HG03354 (cell line): Measurements from ENCODE around the gene MROH7.

ENCODE experiments used
- ATAC-seq: cut with Tn5 transposase; IDR thresholded peaks from one replicate; pipeline ENCODE4 v1.9.1; 2021; ENCODE audit warnings: mild to moderate bottlenecking; ENCODE audit not compliant: unreplicated experiment, poor library complexity, severe bottlenecking

MROH7 gene

DNA sequence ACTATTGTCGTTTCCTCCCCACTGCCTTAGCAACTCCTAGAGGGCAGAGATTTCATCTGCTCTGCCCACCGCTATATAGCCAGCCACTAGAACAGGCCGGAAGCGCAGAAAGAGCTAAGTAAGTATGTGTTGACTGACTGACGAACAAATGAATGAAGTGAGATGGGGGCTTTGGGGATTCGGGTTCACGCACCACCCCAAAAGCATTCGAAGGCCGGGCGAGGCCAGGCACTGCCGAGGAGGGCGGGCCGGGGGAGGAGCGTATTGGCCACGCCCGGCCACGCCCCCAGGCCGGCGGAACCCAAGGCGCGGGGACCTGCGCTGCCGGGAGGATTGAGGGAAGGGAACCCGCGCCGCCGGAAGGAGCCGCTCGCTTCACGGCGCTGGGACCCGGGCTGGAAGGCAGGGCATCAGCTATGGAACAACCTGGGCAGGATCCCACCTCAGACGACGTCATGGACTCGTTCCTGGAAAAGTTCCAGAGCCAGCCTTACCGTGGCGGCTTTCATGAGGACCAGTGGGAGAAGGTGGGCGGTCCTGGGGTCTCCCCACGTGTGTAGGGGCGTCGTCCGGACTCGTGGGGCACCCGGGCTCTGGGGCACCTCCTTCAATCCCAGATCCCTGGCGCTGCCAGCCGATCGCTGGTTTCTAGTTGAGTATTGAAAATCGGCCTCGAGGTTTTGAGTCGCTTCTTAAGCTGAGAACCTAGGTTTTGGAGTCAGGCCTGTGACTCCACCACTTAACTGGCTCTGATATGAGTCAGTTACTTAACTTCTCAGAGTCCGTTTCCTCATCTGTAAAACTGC, 74.1 kb downstream of the MROH7 start, which contains the start of gene TTC4:
TSS of gene TTC4 (plus strand) at position 369 of the 806 bp plus-strand sequence. CDS start at position 417, 48 bp downstream.
- peak; percentile 97 for ATAC-seq

DNA sequence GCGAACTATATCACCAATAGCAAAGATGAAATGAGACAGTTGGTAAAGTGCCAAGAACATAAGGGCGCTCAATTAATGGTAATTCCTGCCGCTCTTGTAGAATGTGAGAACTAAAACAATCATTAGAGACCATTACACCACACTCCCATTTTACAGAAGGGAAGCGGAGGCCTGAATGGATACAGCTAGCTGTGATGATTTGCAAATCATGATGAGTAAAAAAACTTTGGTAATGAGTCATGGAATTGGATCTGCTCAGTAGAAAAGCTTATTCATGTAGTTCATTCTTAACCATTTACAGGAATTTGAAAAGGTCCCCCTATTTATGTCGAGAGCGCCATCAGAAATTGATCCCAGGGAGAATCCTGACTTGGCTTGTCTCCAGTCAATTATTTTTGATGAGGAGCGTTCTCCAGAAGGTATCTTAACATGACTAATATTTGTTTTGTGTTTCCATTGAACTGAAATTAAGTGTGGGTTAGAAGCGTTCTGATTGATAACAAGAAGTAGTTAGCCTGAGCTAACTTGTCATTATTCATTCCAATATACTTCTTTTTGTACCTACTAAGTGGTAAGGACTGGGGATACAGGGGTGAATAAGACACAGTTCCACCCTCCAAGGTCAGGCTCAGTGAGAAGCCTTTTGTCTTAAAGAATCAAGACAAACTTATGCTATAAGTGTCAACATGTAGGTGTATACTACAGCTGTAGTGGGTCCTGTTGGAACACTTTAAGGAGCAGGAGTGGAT, 74.9 kb downstream of the MROH7 start:
- no peak for ATAC-seq

DNA sequence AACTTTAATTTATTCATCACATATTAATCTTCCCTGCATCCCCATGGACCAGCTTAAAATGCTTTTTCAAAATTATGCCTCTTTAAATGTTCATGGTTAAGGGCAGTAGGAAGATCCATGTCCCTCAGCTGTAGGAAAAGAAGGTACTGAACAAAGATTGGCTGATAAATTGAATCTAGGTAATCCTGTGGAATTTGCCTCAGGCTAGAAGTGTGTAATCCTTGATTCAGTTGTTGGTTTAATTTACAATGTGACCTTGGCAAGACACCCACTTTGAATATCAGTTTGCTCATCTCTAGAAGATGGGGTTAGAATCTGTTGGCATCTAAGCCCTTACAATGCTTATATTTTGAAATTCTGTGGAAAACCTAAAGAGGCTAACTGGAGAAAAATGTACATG, 80.1 kb downstream of the MROH7 start:
- no peak for ATAC-seq

DNA sequence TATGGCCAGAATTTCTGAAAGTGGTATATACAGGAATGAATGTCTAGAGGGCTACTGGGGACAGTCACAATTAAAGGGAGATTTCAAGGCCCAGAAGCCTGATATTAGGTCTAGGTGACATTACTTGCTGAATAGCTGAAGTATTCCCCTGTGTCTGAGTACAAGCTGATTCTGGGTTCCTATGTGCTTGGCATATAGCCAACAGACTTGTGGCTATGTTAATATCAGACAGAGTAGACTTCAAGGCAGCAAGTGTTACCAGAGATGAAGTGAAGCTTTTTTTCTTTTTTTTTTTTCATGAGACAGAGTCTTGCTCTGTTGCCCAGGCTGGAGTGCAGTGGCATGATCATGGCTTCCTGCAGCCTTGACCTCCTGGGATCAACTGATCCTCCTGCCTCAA, 82.4 kb downstream of the MROH7 start:
- ATAC-seq = no peak

DNA sequence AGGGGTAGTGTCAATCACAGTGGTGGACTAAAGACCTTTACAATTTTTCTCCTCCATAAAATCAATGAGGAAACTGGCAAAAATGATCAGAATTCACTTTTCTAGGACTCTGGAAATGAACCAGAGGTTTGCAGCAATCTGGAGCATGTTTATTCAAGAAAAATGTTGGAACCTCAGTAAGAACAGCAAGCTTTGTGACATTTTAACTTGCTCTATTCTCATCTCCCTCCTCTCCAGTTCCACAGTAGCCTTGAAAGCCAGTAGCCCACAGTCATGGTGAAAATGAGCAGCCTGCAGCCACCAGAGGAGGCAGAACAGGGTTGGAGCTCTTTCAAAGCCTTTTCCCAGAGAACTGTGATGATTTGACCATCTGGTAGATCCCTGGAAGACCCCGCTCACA, 83.2 kb downstream of the MROH7 start:
- ATAC-seq = no peak

DNA sequence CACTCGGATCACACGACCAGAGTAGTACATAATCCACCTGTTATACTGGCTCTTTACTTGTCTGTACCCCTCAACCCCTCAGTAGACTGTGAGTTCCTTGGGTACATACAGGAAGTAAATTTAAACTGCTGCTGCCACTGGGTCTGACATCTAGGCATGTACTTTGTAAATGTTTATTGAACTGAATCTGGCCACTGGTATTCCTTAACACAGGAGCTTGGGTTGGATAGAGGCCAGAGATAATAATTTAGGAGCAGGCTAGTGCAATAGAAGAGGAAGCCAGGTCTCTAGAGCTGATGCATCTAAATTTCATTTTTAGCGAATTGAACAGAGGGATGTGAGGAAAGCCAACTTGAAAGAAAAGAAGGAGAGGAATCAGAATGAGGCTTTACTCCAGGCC, 86.4 kb downstream of the MROH7 start:
- ATAC-seq = no peak

DNA sequence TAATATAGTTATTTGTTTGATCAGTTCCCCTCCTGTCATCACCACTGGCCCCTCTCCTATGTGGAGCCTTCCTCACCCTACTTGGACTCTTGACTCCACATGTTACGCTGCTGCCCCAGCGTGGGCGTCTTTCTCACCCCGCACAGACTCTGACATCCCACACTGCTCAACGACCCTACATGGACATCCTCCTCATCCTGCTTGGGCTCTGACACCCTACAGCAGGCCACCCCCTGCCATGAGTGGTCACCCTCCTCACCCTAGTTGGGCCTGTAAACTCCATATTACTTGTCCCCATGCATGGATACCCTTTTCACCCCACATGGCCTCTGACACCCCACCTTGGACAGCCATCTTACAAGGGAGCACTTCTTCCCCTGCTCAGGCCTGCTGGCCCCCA, 95.1 kb downstream of the MROH7 start:
- no peak for ATAC-seq

DNA sequence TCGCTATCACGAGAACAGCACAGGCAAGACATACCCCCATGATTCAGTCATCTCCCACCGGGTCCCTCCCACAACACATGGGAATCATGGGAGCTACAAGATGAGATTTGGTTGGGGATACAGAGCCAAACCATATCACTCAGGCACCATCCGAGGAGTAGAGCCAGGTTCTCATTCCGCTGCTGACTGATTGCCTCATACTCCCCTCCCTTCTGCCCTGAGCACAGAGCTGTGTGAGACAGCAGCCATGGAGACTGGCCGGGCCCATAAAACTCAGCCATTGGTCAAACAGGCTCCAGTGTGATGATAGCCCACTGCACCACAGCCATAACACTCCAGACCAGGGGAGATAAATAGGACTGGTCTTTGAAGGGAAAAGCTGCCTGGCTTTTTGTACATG, 96.7 kb downstream of the MROH7 start:
- no peak for ATAC-seq

DNA sequence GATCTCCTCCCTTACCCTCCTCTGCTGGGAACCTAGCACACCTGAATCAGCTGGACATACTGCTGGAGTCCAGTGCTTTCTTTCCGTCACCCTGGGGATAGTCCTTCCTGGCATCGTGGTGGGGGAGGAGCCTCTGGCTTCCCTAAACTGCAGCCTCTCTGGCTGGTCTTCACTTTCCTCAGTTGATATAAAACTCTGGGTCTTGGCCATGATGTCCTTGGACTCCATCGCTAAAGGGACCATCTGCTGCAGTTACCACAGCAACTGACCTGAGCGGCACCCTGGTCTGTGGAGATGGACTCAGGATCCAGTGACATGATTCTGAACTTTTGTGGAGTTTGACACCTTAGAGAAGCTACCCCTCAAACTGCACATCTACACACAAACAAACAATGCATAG, 99.9 kb downstream of the MROH7 start:
- ATAC-seq = no peak

DNA sequence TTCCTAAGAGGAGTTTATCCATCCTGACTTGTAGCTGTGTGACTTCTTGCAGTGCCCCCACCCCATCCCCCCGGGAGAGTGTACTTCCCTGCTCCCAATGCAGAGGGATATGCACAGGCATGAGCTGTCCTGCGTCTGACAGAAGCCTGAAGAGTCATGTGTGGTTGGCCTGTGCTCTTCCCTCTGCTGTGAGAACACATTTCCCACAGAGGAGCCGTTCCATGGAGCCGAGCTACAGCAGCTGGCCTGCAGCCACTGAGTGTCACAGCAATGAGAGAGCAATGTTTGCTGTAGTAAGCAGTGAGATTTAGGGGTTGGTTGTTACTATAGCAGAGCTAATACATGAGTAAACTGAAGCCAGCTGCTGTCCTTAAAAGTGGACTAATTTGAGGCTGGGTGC, 100.7 kb downstream of the MROH7 start:
- ATAC-seq = no peak

DNA sequence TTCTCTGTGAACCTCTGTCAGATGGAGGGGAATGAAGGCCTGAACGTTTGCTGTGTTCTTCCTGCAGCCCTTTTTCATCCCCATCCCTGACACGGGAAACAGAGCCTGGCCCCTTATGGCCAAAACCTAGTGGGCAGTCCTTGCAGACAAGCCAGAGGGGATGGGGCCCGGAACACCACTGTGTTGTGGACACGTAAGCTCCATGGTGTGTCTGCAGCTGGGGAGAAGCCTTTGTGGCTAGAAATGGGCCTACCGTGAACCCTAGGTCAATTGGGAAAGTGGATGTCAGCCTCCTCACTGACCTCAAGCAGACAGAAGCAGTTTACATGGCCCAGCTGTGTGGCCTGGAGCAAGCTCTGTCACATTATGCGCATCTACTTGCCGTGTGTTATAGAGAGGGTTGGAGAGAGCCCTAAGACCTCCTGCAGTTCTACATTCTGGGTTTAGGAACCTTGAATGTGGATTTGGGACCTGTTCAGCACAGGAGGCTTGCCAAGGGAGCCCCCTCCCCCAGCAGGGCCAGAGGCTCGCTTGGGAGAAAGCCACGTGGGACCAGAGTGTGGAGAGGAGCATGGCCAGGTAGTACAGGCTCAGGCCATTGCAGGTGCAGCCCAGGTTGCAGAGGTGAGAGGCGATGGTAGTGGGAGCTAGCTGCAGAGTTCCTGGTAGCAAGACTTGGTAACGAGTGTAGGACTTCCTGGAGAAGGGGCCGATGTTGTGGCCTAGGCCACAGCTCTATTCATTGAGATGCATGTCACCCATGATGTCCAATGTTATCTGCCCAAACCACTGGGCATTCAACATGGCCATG, 102.0 kb downstream of the MROH7 start:
- no peak for ATAC-seq

DNA sequence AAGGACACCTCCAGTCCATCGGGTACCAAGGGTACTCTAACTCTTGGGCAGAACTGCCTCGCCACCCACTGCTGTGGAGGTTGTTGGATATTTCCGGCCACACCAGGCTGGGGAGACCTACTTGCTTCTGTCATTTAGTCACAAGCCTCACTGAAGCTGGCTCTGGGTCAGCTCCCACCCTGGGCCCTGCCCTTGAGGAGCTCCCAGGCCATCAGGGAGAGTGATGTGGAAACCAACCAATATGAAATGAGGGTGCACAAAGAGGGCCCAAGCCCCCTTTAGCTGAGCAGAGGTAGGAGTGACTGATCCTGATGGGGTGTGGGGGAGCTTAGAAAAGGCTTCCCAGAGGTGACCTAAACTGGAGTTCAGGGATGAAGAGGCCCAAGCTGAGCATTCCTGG, 103.1 kb downstream of the MROH7 start:
- ATAC-seq = no peak

DNA sequence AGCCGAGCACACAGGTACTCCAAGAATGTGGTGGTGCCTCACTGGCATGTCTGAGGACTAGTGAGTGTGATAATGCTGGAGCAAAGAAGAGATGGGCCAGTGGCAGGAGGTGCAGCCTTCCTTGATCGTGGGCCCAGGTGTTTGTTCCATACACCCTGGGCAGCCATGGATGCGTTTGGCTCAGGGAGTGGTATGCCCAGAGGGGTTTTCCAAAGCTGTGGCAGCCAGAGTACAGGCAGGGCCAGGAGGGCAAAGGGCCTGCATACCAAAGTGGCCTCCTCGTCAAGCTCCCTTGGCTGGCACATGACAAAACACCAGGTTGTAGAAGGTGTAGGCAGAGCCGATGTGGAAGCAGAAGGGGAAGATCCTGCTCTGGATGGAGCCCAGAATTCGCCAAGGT, 103.7 kb downstream of the MROH7 start:
- ATAC-seq = no peak

DNA sequence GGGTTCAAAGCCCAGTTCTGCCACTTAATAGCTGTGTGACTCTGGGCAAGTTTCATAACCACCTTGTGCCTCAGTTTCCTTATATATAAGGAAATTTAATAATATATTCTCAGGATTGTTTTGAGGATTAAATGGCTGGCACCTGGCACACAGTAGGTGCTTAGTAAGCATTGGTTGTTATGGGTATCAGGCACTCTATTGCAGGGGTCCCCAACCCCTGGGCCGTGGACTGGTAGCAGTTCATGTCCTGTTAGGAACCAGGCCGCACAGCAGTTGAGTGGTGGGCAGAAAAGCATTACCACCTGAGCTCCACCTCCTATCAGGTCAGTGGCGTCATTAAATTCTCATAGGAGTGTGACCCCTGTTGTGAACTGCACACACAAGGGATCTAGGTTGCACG, 104.3 kb downstream of the MROH7 start:
- no peak for ATAC-seq

DNA sequence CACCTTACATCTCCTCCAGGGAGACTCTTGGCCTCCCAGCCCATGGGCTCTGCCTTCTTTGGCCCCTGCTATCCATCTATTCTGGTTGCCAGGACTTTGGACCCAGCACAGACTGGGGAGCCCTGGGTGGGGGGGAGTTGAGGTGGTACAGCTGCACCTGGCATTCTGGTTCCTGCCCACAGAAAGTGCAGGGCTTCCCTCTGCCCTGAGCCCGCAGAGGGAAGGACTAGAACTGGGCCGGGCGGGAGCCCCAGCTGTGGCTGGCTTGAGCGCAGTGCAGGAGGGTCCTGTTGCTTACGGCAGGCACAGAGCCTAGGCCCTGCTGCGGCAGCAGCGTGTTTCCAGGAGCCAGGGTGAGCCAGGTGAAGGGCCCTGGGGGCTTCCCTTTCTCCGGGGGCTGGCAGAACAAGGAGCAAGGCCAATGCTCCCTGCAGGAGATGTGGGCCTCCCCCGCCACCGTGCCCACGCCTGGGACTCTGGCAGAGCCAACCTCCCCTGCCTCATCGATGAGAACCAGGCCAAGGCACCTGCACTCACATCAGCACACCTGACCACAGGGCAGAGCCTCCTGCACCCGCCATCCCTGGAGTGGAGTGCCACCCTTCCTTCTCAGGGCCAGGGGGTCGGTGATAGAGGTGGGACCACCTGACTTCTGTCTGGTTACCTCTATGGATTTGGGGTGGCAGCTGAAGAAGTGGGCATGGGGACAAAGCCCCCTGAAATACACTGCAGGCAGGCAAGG, 106.7 kb downstream of the MROH7 start:
- ATAC-seq = no peak

DNA sequence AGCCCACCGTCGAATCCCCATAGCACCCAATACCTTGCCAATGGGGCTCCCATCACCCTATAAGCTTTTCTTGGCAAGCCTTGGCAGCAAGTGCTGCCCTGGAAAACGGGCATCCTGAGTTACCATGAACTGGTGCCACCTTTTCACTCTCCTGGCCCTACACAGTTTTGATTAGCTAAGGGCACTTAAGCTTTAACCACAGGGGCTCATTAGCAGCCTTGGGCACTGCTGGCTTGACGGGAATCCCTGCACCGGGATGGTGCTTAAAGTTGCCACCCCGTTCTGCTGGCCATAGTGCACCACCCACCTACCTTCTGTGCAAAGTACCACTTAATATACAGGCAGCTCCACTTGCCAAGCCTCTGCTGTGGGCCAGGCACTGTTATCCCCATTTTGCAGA, 109.0 kb downstream of the MROH7 start:
- no peak for ATAC-seq

DNA sequence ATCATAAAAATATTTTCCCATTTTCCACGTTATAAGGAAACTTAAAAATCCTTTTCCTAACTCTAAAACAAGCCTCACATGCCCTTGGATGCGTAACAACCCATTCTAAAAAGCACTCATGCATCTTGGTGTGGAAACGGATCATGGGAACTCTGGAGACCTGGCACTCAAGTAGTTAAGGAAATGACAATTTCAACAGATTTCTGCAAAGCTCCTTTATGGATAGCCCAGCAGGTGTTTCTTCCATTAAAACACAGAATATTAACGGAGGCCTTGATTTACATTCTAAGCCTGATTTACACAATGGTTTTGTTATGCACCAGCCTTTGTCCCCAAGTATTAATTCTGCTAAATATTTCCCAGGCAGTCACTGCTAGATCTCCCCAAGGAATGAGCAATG, 109.8 kb downstream of the MROH7 start:
- ATAC-seq = no peak

DNA sequence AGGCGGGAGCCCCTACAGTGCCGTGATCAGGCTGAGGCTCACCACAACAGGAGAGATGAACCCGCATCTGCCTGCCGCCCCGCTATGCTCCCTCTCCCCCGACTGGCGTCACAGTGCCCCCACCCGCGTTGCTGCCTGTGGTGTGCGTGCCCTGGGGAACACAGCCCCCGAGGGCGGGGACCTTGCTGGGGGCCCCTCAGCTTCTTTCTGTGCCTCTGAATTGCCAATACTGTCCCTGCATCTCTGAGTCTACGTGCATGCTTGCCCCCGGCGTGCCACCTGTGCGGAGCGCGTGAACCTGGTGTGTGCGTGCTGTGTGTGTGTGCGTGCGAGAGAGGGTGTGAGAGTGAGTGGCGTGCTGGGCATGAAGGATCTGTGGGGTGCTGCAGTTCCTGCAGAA, 112.5 kb downstream of the MROH7 start:
- ATAC-seq = no peak

DNA sequence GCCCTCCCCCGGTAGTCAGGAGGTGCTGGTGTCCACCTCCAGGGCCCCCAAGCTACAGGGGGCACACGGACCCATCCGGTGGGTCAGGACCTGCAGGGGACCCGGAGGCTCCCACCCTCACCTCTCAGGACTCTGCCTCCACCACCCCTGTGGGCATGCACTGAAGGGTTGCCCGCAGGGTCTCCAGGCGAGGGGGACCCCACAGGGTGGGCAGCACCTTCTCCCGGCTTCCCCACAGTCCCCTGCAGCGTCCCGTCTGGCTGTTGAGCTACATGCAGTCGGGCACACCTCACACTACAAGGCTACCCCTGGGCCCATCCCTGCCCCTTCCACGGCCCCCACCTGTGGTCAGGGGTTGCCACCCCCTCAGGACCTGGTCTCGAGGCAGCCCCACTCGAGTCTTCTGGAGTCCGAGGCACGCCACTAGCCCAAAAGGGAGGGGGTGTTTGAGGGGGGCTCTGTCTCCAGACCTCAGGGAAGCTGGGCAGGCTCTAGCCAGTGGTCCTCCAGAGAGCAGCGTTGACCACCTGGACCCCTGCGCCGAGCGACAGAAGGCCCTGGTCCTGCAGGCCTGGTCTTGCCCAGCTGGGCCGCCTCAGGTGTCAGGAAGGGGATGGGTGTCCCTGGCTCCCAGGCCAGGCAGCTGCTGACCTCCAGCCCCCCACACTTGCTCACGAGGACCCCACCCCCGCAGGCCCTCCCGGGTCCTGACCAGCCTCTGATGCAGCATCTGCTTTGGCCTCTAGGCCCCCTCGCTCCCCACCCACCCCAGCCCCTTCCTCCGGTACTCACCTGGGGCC, 113.1 kb downstream of the MROH7 start:
- ATAC-seq = no peak
